HL-60 (cell line): Measurements from ENCODE around the gene AGPAT3.

ENCODE experiments used
- DNase-seq, 2 experiments: peaks; one replicate each; pipeline ENCODE4 v3.0.0-alpha.2; 2010 to 2020; ENCODE audit warnings: low read depth in 1 of 2, low spot score in 1 of 2
- H3K27ac ChIP-seq: fragments of 250-450 bp; sonication (Bioruptor Pico); replicated peaks from 2 replicates; pipeline ENCODE4 v1.5.1; 2020; ENCODE audit warnings: mild to moderate bottlenecking, moderate library complexity
- H3K27me3 ChIP-seq: fragments of 250-450 bp; sonication (Bioruptor Pico); 2 replicates; pipeline ENCODE4 v1.5.1; 2021; ENCODE audit warnings: mild to moderate bottlenecking, moderate library complexity; ENCODE audit not compliant: insufficient read depth, poor library complexity, severe bottlenecking
- H3K4me3 ChIP-seq: replicated peaks from 2 replicates; pipeline ENCODE4 v1.5.1; 2011; ENCODE audit warnings: mild to moderate bottlenecking, control low read depth, low read length; ENCODE audit not compliant: insufficient read depth
- GABPA ChIP-seq: IDR thresholded peaks from 2 replicates; pipeline ENCODE4 v1.6.1; 2012; ENCODE audit warnings: low read depth
- POLR2AphosphoS5 ChIP-seq: IDR thresholded peaks from 2 replicates; pipeline ENCODE4 v1.6.1; 2012; ENCODE audit warnings: low read depth
- REST ChIP-seq: IDR thresholded peaks from 2 replicates; pipeline ENCODE4 v1.6.1; 2012; ENCODE audit warnings: low read depth; ENCODE audit not compliant: insufficient replicate concordance
- SPI1 ChIP-seq: IDR thresholded peaks from 2 replicates; pipeline ENCODE4 v1.6.1; 2012; ENCODE audit warnings: low read depth, mild to moderate bottlenecking, borderline replicate concordance
- TF ChIP-seq, protein P1 (sequence below): IDR thresholded peaks from one replicate; pipeline ENCODE4 v1.5.1; 2011; ENCODE audit warnings: low read length, control low read depth, inconsistent platforms; ENCODE audit not compliant: insufficient read depth

The AGPAT3 gene

DNA sequence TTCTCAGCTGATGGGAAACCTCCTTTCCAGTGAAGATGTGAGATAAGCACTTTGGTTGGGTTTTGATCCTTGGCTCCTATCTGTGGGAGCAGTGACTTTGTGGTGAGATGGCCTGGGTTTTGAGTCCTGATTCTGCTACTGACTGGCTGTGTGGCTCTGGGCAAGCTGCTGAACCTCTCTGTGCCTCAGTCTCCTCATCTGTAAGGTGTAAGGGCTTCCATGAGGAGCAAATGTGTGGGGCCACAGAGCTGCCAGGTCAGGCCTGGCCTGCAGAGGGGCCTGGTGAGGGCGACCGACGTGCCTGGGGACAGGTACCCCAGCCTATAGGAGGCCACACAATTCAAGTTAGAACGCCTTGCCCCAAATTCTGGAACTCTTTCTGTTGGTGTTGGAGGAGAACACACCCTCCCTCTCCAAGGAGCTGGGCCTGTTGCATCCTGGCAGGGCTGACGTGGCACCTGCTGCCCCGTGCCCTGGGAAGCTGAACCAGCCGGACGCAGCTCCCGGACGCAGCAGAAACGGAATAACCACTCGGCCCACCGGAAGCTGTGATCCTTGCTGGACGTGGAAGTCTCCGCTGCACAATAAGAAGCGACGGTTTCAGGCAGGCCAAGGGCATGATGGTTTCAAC, 62.7 kb downstream of the AGPAT3 start:
- TF ChIP-seq GABPA (no peak), REST (no peak), SPI1 (no peak), POLR2AphosphoS5 (no peak)
- TF ChIP-seq, protein P1, sequence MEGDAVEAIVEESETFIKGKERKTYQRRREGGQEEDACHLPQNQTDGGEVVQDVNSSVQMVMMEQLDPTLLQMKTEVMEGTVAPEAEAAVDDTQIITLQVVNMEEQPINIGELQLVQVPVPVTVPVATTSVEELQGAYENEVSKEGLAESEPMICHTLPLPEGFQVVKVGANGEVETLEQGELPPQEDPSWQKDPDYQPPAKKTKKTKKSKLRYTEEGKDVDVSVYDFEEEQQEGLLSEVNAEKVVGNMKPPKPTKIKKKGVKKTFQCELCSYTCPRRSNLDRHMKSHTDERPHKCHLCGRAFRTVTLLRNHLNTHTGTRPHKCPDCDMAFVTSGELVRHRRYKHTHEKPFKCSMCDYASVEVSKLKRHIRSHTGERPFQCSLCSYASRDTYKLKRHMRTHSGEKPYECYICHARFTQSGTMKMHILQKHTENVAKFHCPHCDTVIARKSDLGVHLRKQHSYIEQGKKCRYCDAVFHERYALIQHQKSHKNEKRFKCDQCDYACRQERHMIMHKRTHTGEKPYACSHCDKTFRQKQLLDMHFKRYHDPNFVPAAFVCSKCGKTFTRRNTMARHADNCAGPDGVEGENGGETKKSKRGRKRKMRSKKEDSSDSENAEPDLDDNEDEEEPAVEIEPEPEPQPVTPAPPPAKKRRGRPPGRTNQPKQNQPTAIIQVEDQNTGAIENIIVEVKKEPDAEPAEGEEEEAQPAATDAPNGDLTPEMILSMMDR = no peak
- DNase-seq = no peak

GRCh38 chr21:43928222-43929125, 63.5 kb downstream of the AGPAT3 start:
- H3K27me3 ChIP-seq = no peaks in the 10 kb centered on the region
- no peak overlapping the region for H3K4me3 ChIP-seq
- H3K27ac ChIP-seq = no peak overlapping the region
- TF ChIP-seq SPI1 (no peak), GABPA (no peak), POLR2AphosphoS5 (no peak), REST (no peak)
- TF ChIP-seq, protein P1 = no peak
- DNase-seq = no peak

More for the DNA sequence above, 62.7 kb downstream of the AGPAT3 start:
- Histone ChIP-seq H3K27me3 (no peaks in the 10 kb centered on the region), H3K4me3 (no peak overlapping the region), H3K27ac (no peak overlapping the region)

- TF ChIP-seq POLR2AphosphoS5 = no peak
- no peak for TF ChIP-seq SPI1
- TF ChIP-seq, protein P1 = no peak
- TF ChIP-seq GABPA = no peak
- TF ChIP-seq REST = no peak
- Histone ChIP-seq H3K4me3 (no peak overlapping the region), H3K27ac (no peak overlapping the region), H3K27me3 (no peaks in the 10 kb centered on the region)
- no peak for DNase-seq
These were observed 64.4 kb downstream of the AGPAT3 start for GRCh38 chr21:43929217-43929971.
